Breast epithelium (tissue), 4 donors: ENCODE results near the gene RBFOX1. TPM values are rescaled to one million over a fixed set of nuclear protein-coding genes. Genes with fewer than 3 reads are reported as not detected.

ENCODE experiments used
- DNase-seq, 2 donors: peaks; one replicate each; pipeline ENCODE4 v3.0.0-alpha.2; 2019; ENCODE audit warnings: low spot score in 2 of 2
- H3K27ac ChIP-seq, 2 donors: fragments of 200-600 bp; sonication (generic) in 1 of 2; one replicate each; pipeline ENCODE4 v1.5.1; 2016 to 2019; ENCODE audit warnings: mild to moderate bottlenecking in 1 of 2
- H3K27me3 ChIP-seq, 2 donors: fragments of 200-600 bp; sonication (generic) in 1 of 2; one replicate each; pipeline versions ENCODE4 v1.5.1 to v1.6.0; 2017 to 2019; ENCODE audit warnings: control low read depth in 1 of 2, mild to moderate bottlenecking in 1 of 2
- H3K36me3 ChIP-seq: fragments of 200-600 bp; one replicate; pipeline ENCODE4 v1.5.1; 2019
- H3K4me1 ChIP-seq, 2 donors: fragments of 200-600 bp; sonication (generic); one replicate each; pipeline ENCODE4 v1.5.1; 2016 to 2019; ENCODE audit warnings: control low read depth in 1 of 2
- H3K4me3 ChIP-seq, 3 donors: fragments of 200-600 bp; sonication (generic); 1 replicate in 2 of 3; 2 replicates in 1 of 3; pipeline ENCODE4 v1.5.1; 2016 to 2019; ENCODE audit warnings: mild to moderate bottlenecking in 3 of 3, moderate library complexity in 2 of 3
- H3K9me3 ChIP-seq, 2 donors: fragments of 200-600 bp; sonication (generic) in 1 of 2; one replicate each; pipeline ENCODE4 v1.5.1; 2016 to 2019; ENCODE audit warnings: control low read depth in 1 of 2
- CTCF ChIP-seq, 3 donors: fragments of 450-650 bp; IDR thresholded peaks; one replicate each; pipeline ENCODE4 v1.5.1; 2016 to 2017; ENCODE audit warnings: antibody characterized with exemption in 3 of 3, mild to moderate bottlenecking in 3 of 3, moderate library complexity in 3 of 3
- POLR2A ChIP-seq: fragments of 450-650 bp; IDR thresholded peaks from one replicate; pipeline ENCODE4 v1.6.1; 2016; ENCODE audit warnings: antibody characterized with exemption, mild to moderate bottlenecking, moderate library complexity
- POLR2AphosphoS5 ChIP-seq, 3 donors: sonication (generic); formaldehyde crosslinking; IDR thresholded peaks; one replicate each; pipeline ENCODE4 v1.6.1; 2017; ENCODE audit warnings: antibody characterized with exemption in 3 of 3
- intact Hi-C: fragments of 100-400 bp; cut with DNase I; formaldehyde crosslinking; loops from one replicate; pipeline ENCODE4 v1.15.1; 2023; ENCODE audit warnings: low total_unique reads
- total RNA-seq, 3 donors: library from RNA; depleted of rRNA; stranded (reverse); fragments of >200 nt; gene quantifications; one replicate each; pipeline ENCODE4 v1.1.0, GENCODE V29; 2016

Gene RBFOX1
- total RNA-seq, 3 donors from 2014 or later, result 0.29 TPM; not detected in 2

- H3K27ac ChIP-seq, result no peak overlapping the region
- TF ChIP-seq CTCF (IDR thresholded peaks at IDR 0.05) (no peak), POLR2AphosphoS5 (IDR thresholded peaks at IDR 0.05) (no peak), POLR2A (no peak)
Observed at GRCh38 chr16:7421578-7421977, 88.9 kb downstream of the RBFOX1 start.

GRCh38 chr16:7422036-7422888 is 89.6 kb downstream of the RBFOX1 start:
- H3K36me3 ChIP-seq, result no peaks in the 10 kb centered on the region
- TF ChIP-seq POLR2AphosphoS5 (IDR thresholded peaks at IDR 0.05), result no peak
- no peak for TF ChIP-seq POLR2A
- no peak for TF ChIP-seq CTCF (IDR thresholded peaks at IDR 0.05)
- intact Hi-C loops, result no loop called here
- peaks cover 0 to 7% of the 10 kb centered on the region in 2 donors for H3K9me3 ChIP-seq
- no peak for DNase-seq
- H3K27me3 ChIP-seq, result no peaks in the 10 kb centered on the region
- no peak overlapping the region for H3K27ac ChIP-seq
- H3K4me1 ChIP-seq, result no peaks in the 10 kb centered on the region
- H3K4me3 ChIP-seq, result no peak overlapping the region

More at GRCh38 chr16:7421578-7421977, 88.9 kb downstream of the RBFOX1 start:
- intact Hi-C loops, result no loop called here
- H3K36me3 ChIP-seq, result no peaks in the 10 kb centered on the region
- peaks cover 0 to 4% of the 10 kb centered on the region in 2 donors for H3K9me3 ChIP-seq
- no peak overlapping the region for H3K4me3 ChIP-seq
- H3K27me3 ChIP-seq, result no peaks in the 10 kb centered on the region
- DNase-seq, result no peak
- no peaks in the 10 kb centered on the region for H3K4me1 ChIP-seq

- Histone ChIP-seq H3K36me3 (no peaks in the 10 kb centered on the region), H3K4me3 (no peak overlapping the region), H3K27ac (no peak overlapping the region), H3K4me1 (no peaks in the 10 kb centered on the region), H3K9me3 (peaks cover 0 to 7% of the 10 kb centered on the region in 2 donors), H3K27me3 (no peaks in the 10 kb centered on the region)
- DNase-seq, result no peak
- TF ChIP-seq POLR2AphosphoS5 (IDR thresholded peaks at IDR 0.05), result no peak
- TF ChIP-seq CTCF (IDR thresholded peaks at IDR 0.05), result no peak
- no peak for TF ChIP-seq POLR2A
- intact Hi-C loops, result no loop called here
Observed at GRCh38 chr16:7423434-7424044, 90.9 kb downstream of the RBFOX1 start.

GRCh38 chr16:7426161-7426560 is 93.5 kb downstream of the RBFOX1 start:
- Histone ChIP-seq H3K27me3 (no peaks in the 10 kb centered on the region), H3K27ac (no peak overlapping the region), H3K4me3 (no peak overlapping the region), H3K4me1 (no peaks in the 10 kb centered on the region), H3K36me3 (no peaks in the 10 kb centered on the region), H3K9me3 (peaks cover 0 to 7% of the 10 kb centered on the region in 2 donors)
- intact Hi-C loops, result no loop called here
- DNase-seq, result no peak
- TF ChIP-seq POLR2AphosphoS5 (IDR thresholded peaks at IDR 0.05), result no peak
- no peak for TF ChIP-seq POLR2A
- no peak for TF ChIP-seq CTCF (IDR thresholded peaks at IDR 0.05)

- no peak overlapping the region for H3K27ac ChIP-seq
- H3K4me1 ChIP-seq, result no peaks in the 10 kb centered on the region
- intact Hi-C loops, result no loop called here
- DNase-seq, result no peak
- TF ChIP-seq POLR2AphosphoS5 (IDR thresholded peaks at IDR 0.05) (no peak), POLR2A (no peak), CTCF (IDR thresholded peaks at IDR 0.05) (no peak)
- H3K36me3 ChIP-seq, result no peaks in the 10 kb centered on the region
- peaks cover 3 to 6% of the 10 kb centered on the region in 2 donors for H3K9me3 ChIP-seq
- peaks cover 0 to 5% of the 10 kb centered on the region in 2 donors for H3K27me3 ChIP-seq
- H3K4me3 ChIP-seq, result no peak overlapping the region
Observed at GRCh38 chr16:7431723-7432122, 99.1 kb downstream of the RBFOX1 start.
